Measurements from ENCODE around the gene RAPGEF6. TPM values are rescaled to one million over a fixed set of nuclear protein-coding genes. Genes with fewer than 3 reads are reported as not detected.

Gene RAPGEF6
- total RNA-seq, 1 experiment from 2014 or later = 9.7 TPM

- peaks cover 90% of the 10 kb centered on the region for H3K79me2 ChIP-seq (ENCODE audit: low read length)
- no TSS peak for BruUV-seq (replicated peaks)
- no peaks in the 10 kb centered on the region for H3K9me2 ChIP-seq (replicated peaks; ENCODE audit: low read length)
- H4K20me1 ChIP-seq (ENCODE audit: low read length) = peaks cover 21% of the 10 kb centered on the region
- no peaks in the 10 kb centered on the region for H3K36me3 ChIP-seq (ENCODE audit: low read depth, low read length)
- intact Hi-C loops (cut with micrococcal nuclease) = loop anchor here (1.0 kb wide), 1 partner anchor 42 kb away; no protein-coding TSS in a partner anchor
- CTCF ChIA-PET = no interaction called here
- H3K4me3 ChIP-seq (ENCODE audit: low read length) = peak overlapping the region; percentile 23
- no peaks in the 10 kb centered on the region for H3K9me3 ChIP-seq (ENCODE audit: low read length)
- H3K4me1 ChIP-seq (ENCODE audit: insufficient read depth, low read length) = peaks cover 38% of the 10 kb centered on the region
- peak overlapping the region; percentile 72 for H3K4me2 ChIP-seq (ENCODE audit: low read length)
- no peaks in the 10 kb centered on the region for H3K27me3 ChIP-seq (ENCODE audit: low read length)
- peak overlapping the region; percentile 90 for H3K27ac ChIP-seq (ENCODE audit: low read length)
- DNase-seq = peak; percentile 37
- H3K9ac ChIP-seq (ENCODE audit: low read length) = peak overlapping the region; percentile 42; the same call in 1 of the 2 replicates
- TF ChIP-seq CTCF (conservative IDR thresholded peaks at IDR 0.05; ENCODE audit: low read depth, low read length) = no peak
- no peak for TF ChIP-seq EZH2phosphoT487 (IDR thresholded peaks at IDR 0.05; ENCODE audit: borderline replicate concordance, low read length)
- TF ChIP-seq EZH2 (IDR thresholded peaks at IDR 0.05; ENCODE audit: low read length, unreplicated experiment) = no peak
- H2AFZ ChIP-seq (ENCODE audit: low read length) = no peak overlapping the region
- ATAC-seq = 0 out of 2 replicates have a peak, but pooled peaks have one; percentile 1
- POLR2A ChIA-PET (ENCODE audit: unreplicated experiment) = interaction anchor here (0.7 kb wide), 2 partner anchors 145 to 372 kb away, joined by 4 read pairs; no protein-coding TSS in a partner anchor
- no peaks in the 10 kb centered on the region for H3F3A ChIP-seq (ENCODE audit: low read length, unreplicated experiment)
Measured at GRCh38 chr5:131630963-131631350, 4.1 kb downstream of the RAPGEF6 start.

- peak overlapping the region; percentile 90 for H3K27ac ChIP-seq (ENCODE audit: low read length)
- peak overlapping the region; percentile 72 for H3K4me2 ChIP-seq (ENCODE audit: low read length)
- peak; percentile 65 for DNase-seq
- H3F3A ChIP-seq (ENCODE audit: low read length, unreplicated experiment) = no peaks in the 10 kb centered on the region
- CTCF ChIA-PET = no interaction called here
- H4K20me1 ChIP-seq (ENCODE audit: low read length) = peaks cover 21% of the 10 kb centered on the region
- H3K4me3 ChIP-seq (ENCODE audit: low read length) = peak overlapping the region; percentile 23
- POLR2A ChIA-PET (ENCODE audit: unreplicated experiment) = interaction anchor here (0.7 kb wide), 2 partner anchors 145 to 372 kb away, joined by 4 read pairs; no protein-coding TSS in a partner anchor
- no peaks in the 10 kb centered on the region for H3K9me2 ChIP-seq (replicated peaks; ENCODE audit: low read length)
- no peaks in the 10 kb centered on the region for H3K27me3 ChIP-seq (ENCODE audit: low read length)
- H2AFZ ChIP-seq (ENCODE audit: low read length) = no peak overlapping the region
- peak overlapping the region; percentile 42 for H3K9ac ChIP-seq (ENCODE audit: low read length)
- peaks cover 96% of the 10 kb centered on the region for H3K79me2 ChIP-seq (ENCODE audit: low read length)
- H3K36me3 ChIP-seq (ENCODE audit: low read depth, low read length) = no peaks in the 10 kb centered on the region
- intact Hi-C loops (cut with micrococcal nuclease) = loop anchor here (1.0 kb wide), 1 partner anchor 41 kb away; no protein-coding TSS in a partner anchor
- peaks cover 36% of the 10 kb centered on the region for H3K4me1 ChIP-seq (ENCODE audit: insufficient read depth, low read length)
- no peak for TF ChIP-seq CTCF (conservative IDR thresholded peaks at IDR 0.05; ENCODE audit: low read depth, low read length)
- no TSS peak for BruUV-seq (replicated peaks)
- no peaks in the 10 kb centered on the region for H3K9me3 ChIP-seq (ENCODE audit: low read length)
- peak; percentile 35 for ATAC-seq
Measured at GRCh38 chr5:131630208-131630962, 4.6 kb downstream of the RAPGEF6 start.

GRCh38 chr5:131628990-131629389 lies 6.0 kb downstream of the RAPGEF6 start:
- H3K4me1 ChIP-seq (ENCODE audit: insufficient read depth, low read length) = peaks cover 36% of the 10 kb centered on the region
- no peaks in the 10 kb centered on the region for H3F3A ChIP-seq (ENCODE audit: low read length, unreplicated experiment)
- ChIA-PET CTCF (no interaction called here), POLR2A (ENCODE audit: unreplicated experiment) (no interaction called here)
- peak overlapping the region; percentile 72 for H3K4me2 ChIP-seq (ENCODE audit: low read length)
- no peak overlapping the region for H2AFZ ChIP-seq (ENCODE audit: low read length)
- no peaks in the 10 kb centered on the region for H3K27me3 ChIP-seq (ENCODE audit: low read length)
- TF ChIP-seq EZH2 (IDR thresholded peaks at IDR 0.05; ENCODE audit: low read length, unreplicated experiment) (no peak), EZH2phosphoT487 (IDR thresholded peaks at IDR 0.05; ENCODE audit: borderline replicate concordance, low read length) (no peak), CTCF (conservative IDR thresholded peaks at IDR 0.05; ENCODE audit: low read depth, low read length) (no peak)
- H3K9me3 ChIP-seq (ENCODE audit: low read length) = no peaks in the 10 kb centered on the region
- H3K9ac ChIP-seq (ENCODE audit: low read length) = no peak overlapping the region
- intact Hi-C loops (cut with micrococcal nuclease) = no loop called here
- no peak overlapping the region for H3K4me3 ChIP-seq (ENCODE audit: low read length)
- H3K36me3 ChIP-seq (ENCODE audit: low read depth, low read length) = 0 out of 2 replicates have a peak, but pooled peaks cover 2% of the 10 kb centered on the region
- peaks cover 21% of the 10 kb centered on the region for H4K20me1 ChIP-seq (ENCODE audit: low read length)
- DNase-seq (peak; percentile 55), ATAC-seq (no peak)
- H3K9me2 ChIP-seq (replicated peaks; ENCODE audit: low read length) = no peaks in the 10 kb centered on the region
- H3K27ac ChIP-seq (ENCODE audit: low read length) = peak overlapping the region; percentile 90; the same call in 1 of the 2 replicates
- H3K79me2 ChIP-seq (ENCODE audit: low read length) = peaks cover 99% of the 10 kb centered on the region
- no TSS peak for BruUV-seq (replicated peaks)
